Retina (tissue), 1 donor: ENCODE data around the gene FANCL.
A peak's percentile ranks its signal among the peaks of the same experiment; 100 is the strongest.
"Not testable (repeated sequence)": the region's sequence is repeated elsewhere in the genome, so short reads cannot be mapped to it uniquely, and the experiment has no call there.

ENCODE experiments used
- DNase-seq: peaks from one replicate; pipeline ENCODE4 v3.0.0-alpha.2; 2016

Gene FANCL

DNA sequence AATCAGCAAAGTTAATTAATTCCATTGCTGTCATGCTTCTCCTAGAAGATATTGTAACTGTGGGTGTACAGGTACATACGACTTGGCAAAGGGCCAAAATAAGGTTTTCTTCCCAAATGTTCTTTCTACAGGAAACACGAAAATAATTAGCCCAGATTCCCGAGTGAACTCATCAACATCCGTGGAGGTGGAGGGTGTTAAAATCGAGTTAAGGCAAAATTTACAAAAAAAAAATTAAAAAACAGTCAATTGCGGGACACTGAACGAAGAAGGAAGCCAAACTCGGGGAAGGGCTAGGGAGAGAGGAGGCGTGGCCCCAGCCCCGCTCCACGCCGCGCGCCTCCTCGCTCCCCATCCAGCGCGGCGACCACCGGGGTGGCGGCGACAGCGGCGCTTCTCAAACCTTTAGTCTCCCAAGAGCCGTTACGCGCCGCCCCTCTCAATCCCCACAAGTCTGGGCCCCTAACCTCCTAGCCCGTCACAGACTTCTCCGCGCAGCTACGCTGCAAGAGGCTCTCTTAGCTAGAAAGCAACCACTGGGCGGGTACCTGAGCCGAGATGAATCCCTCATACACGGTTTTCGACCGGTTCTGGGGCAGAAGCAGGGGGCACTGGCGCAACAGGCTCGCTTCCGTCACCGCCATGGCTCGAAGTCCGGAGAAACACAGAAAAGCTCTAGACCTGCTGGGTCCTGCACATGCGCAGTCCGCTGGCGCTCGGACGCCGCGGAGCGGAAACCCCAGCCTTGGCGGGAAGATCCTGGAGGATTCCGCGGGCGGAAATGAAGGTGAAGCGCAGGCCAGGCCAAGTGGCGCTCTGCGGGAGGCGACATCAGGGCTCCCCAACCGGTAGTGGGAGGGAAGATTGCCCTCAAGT is at the start of gene FANCL:
FANCL (minus strand) TSS at position 656 of the 876 bp plus-strand sequence; CDS start at position 644, 12 bp downstream.
- peak; percentile 97 for DNase-seq

DNA sequence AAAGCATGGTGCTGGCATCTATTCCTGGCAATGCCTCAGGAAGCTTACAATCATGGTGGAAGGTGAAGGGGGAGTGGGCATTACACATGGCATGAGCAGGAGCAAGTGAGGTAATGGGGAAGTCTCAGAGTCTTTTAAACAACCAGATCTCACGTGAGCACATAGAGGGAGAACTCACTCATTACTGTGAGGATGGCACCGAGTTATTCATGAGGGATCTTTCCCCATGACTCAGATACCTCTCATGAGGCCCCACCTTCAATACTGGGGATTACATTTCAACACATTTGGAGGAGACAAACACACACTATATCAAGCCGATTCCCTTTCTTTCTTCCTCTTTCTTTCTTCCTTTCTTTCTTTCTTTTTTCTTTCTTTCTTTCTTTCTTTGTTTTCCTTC is 47.9 kb upstream of the FANCL start:
- no peak for DNase-seq

DNA sequence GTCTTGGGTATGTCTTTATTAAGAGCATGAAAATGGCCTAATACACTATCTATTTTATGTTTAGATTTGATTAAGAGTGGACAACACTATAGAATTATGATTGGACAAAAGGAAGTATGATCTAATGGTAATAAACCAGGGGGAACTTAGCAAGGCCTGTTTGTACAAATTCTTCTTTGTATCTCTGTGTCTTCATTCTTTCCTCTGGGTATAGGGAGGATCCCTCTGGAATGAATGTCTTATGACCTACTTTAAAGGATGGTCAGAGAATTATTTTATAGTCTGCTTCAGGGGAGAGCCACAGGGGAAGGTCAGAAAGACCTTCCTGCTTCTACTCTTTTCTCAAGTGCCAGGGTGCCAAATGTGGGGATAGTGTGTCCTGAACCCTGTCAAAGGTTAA is 42.8 kb upstream of the FANCL start:
- no peak for DNase-seq

DNA sequence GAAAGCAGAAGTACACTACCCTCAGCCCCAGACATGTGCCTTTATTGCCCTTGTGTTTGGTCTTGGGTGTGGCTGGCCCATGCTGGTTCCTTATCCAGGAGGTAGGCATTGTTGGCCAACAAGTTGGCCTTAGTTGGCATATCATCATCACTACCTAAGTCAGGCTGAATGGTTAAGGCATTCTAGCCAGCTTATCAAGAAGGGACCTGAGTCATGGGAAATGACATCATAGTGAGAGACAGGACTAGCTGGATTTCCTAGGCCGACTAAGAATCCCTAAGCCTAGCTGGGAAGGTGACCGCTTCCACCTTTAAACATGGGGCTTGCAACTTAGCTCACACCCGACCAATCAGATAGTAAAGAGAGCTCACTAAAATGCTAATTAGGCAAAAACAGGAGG is 34.0 kb upstream of the FANCL start:
- DNase-seq = not testable (repeated sequence)

- no peak for DNase-seq
Observed at GRCh38 chr2:58271826-58272225, 30.7 kb upstream of the FANCL start.

- no peak for DNase-seq
Observed at GRCh38 chr2:58268685-58269084, 27.6 kb upstream of the FANCL start.

DNA sequence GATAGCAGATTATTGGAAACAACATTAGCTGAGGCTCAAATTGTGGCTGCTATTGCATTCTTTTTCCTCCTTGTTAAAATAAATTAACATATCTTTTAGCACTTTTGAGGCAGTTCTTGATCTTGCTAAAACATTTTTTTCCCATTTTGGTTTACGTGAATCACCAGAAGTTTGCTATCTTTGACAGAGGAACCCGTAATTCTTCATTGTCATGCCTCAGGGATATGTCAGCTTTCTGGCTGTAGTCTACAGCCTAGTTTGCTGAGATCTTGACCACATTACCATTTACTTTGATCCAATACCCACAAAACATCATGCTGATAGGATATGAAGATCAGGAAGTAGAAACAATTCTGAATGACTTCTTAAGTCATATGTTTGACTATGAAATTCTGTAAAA is 25.1 kb upstream of the FANCL start:
- no peak for DNase-seq

DNA sequence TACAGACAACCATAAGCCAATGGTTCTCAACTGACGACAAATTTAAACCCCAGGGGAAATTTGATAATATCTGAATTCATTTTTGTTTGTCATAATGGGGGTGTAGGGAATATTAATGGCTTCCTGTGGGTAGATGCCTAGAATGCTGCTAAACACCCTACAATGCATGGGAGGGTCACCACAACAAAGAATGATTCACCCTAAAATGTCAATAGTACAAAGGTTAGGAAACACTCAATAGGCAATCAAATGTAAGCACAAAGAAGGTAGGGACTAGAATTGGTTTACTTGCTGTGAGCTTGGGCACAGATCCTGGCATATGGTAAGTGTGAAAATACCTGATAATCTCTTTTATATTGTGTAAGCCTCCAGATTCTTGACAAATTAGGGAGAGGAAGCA is 20.1 kb upstream of the FANCL start:
- no peak for DNase-seq

- not testable (repeated sequence) for DNase-seq
Observed at GRCh38 chr2:58258456-58258855, 17.3 kb upstream of the FANCL start.

DNA sequence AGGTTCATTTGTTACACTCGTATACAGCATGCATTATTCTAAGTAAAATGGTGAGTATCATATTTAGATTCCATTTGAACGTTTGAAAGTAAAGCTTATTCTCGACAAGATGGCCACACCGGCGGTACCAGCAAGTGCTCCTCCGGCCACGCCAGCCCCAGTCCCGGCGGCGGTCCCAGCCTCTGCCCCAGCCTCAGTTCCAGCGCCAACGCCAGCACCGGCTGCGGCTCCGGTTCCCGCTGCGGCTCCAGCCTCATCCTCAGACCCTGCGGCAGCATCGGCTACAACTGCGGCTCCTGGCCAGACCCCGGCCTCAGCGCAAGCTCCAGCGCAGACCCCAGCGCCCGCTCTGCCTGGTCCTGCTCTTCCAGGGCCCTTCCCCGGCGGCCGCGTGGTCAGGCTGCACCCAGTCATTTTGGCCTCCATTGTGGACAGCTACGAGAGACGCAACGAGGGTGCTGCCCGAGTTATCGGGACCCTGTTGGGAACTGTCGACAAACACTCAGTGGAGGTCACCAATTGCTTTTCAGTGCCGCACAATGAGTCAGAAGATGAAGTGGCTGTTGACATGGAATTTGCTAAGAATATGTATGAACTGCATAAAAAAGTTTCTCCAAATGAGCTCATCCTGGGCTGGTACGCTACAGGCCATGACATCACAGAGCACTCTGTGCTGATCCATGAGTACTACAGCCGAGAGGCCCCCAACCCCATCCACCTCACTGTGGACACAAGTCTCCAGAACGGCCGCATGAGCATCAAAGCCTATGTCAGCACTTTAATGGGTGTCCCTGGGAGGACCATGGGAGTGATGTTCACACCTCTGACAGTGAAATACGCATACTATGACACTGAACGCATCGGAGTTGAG is 10.4 kb upstream of the FANCL start:
- not testable (repeated sequence) for DNase-seq

DNA sequence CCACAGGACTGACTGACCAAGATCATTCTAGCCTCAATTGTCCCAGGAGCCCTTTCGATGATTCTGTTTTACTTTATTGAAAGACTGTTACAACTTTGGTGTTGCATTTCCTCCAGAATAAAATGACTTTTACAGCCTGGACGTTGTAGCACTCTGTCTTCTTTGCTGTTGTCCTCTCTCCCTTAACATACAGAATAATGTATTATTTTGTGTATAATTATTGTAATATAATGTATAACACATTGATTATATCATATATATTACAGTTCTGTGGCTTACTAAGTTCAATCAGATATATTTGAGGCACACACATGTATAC is 380 bp upstream of the FANCL start:
- DNase-seq = no peak

GRCh38 chr2:58239243-58239925 is 1.7 kb downstream of the FANCL start:
- no peak for DNase-seq

DNA sequence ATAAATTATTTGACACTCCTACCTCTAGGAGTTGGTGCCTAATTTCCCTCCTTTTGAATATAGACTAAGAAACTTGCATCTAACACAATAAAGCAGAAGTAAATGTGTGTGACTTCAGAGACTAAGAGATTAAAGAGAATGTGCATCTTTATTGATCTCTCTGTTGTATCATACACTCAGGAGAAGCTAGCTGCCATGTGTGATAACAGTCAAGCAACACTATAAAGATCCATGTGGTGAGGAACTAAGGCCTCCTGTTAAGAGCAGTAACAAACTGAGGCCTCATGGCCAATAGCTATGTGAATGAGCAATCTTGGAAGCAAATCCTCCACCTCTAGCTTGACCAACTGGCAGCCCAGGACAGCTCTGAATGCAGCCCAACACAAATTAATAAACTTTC is 3.4 kb downstream of the FANCL start:
- DNase-seq = peak; percentile 6

- no peak for DNase-seq
Observed at GRCh38 chr2:58235984-58236383, 5.1 kb downstream of the FANCL start.

DNA sequence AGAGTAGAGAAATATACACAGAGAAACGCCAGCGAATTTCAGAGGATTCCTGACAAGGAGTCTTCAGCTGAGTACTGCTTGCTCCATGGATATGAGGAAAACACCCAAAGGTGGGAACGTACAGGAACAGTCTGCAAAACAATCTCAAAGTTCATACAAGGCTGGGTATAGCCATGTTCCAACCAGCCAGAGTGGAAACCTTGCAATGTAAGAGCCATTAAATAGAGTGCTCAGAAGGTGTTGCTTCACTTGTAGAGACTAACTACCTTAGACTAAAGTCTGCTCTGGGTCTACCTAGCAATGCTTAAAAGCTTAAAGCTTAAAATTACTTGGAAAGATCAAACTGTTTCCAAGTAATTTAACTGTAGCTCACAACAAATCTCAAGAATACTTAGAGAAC is 6.0 kb downstream of the FANCL start:
- DNase-seq = no peak

- no peak for DNase-seq
Observed at GRCh38 chr2:58228299-58228698, 12.8 kb downstream of the FANCL start.

DNA sequence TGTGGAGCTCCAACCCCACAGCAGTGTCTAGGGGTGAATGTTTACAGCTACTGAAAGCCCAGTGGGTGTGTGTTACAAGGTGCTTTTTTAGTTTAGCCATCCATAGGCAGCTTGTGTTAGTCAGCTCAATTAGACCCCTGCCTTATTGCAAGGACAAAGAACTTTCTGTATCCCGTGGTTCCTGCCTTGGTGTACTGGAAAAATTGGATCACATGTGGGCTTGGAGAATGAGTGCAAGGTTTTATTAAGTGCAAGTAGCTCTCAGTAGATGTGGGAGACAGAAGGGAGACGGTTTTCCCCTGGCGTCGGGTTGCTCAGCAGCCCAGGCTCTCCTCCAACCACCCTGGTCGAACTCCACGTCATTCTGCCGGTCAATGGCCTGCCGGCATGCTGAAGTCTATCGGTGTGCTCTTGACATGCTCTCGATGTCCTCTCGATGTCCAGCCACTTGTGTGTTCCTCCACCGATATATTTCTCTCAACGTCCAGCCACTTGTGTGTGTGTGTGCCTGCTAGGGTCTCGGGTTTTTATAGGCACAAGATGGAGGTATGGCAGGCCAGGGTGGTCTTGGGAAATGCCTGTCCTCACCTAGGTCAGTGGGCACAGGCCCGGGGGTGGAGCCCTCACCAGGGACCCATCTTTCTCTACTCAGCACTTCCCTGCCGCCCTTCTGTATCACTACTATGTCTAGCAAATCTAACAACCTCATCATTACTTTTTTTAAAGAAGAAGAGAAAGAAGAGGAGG is 13.8 kb downstream of the FANCL start:
- DNase-seq = no peak

- DNase-seq = no peak
Observed at GRCh38 chr2:58221909-58222308, 19.2 kb downstream of the FANCL start.

DNA sequence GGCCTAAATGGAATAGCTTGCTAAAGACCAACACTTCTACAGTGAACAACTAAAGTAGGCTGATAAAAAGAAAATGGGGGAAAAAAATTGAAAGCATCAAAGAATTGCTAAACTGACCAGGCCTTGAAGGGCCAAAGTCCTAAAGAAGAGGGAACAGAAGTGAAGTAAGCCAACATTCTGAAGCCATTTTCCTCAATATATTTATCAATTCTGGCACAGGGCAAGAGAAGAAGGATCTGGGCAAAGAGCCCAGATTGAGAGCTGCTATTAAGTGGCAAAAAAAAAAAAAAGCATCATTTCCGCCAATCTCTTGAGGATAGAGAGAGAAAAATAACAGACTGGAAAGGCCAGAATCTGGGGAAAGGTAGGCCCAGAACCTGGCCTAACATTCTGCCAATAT is 25.7 kb downstream of the FANCL start:
- DNase-seq = no peak

- DNase-seq = not testable (repeated sequence)
Observed at GRCh38 chr2:58210951-58211568, 30.1 kb downstream of the FANCL start.

DNA sequence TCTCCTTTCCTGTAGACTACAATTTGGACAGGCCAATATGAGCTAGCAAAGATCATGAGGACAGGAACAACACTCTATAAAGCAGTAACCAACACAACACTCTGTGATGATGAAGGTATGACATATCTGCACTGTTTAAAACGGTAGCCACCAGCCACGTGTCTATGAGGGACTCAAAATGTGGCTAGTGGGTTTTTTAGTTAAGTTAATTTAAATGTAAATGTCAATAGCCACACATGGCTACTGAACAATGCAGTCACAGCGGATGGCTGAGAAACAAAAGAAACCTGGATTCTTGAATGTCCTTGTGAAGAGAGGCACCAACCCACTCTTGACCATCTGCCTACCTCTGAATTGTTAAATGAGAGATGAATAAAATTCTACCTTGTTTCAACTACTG is 33.9 kb downstream of the FANCL start:
- no peak for DNase-seq

GRCh38 chr2:58206785-58207184 is 34.3 kb downstream of the FANCL start:
- no peak for DNase-seq
